ENCODE data around the gene BRIP1.
"Not testable (repeated sequence)": the region's sequence is repeated elsewhere in the genome, so short reads cannot be mapped to it uniquely, and the experiment has no call there.

BRIP1 gene

DNA sequence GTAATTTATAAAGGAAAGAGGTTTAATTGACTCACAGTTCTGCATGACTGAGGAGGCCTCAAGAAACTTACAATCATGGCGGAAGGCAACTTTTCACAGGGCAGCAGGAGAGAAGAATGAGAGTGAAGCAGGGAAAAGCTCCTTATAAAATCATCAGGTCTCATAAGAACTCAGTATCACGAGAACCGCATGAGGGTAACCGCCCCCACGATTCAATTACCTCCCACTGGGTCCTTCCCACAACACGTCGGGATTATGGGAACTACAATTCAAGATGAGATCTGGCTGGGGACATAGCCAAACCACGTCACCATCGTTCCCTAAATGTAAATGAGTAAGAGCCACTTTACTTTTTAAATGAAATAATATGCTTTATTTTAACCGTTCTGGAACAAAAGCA lies 182.4 kb downstream of the BRIP1 start:
- H3K4me1 Mint-ChIP-seq: no peaks in the 10 kb centered on the region
- H3K4me3 Mint-ChIP-seq: no peak overlapping the region
- no peak overlapping the region for H3K27ac Mint-ChIP-seq
- ATAC-seq: no peak
- peaks cover 0 to 2% of the 10 kb centered on the region in 2 donors for H3K9me3 Mint-ChIP-seq
- peaks cover 3% of the 10 kb centered on the region for H3K27me3 Mint-ChIP-seq
- no peak for DNase-seq

GRCh38 chr17:61678339-61678738 lies 185.0 kb downstream of the BRIP1 start:
- H3K4me3 Mint-ChIP-seq: no peak overlapping the region
- H3K27ac Mint-ChIP-seq: no peak overlapping the region
- ATAC-seq: no peak
- peaks cover 9% of the 10 kb centered on the region for H3K27me3 Mint-ChIP-seq
- H3K9me3 Mint-ChIP-seq: peaks cover 0 to 6% of the 10 kb centered on the region in 2 donors
- no peak for DNase-seq
- no peaks in the 10 kb centered on the region for H3K4me1 Mint-ChIP-seq

DNA sequence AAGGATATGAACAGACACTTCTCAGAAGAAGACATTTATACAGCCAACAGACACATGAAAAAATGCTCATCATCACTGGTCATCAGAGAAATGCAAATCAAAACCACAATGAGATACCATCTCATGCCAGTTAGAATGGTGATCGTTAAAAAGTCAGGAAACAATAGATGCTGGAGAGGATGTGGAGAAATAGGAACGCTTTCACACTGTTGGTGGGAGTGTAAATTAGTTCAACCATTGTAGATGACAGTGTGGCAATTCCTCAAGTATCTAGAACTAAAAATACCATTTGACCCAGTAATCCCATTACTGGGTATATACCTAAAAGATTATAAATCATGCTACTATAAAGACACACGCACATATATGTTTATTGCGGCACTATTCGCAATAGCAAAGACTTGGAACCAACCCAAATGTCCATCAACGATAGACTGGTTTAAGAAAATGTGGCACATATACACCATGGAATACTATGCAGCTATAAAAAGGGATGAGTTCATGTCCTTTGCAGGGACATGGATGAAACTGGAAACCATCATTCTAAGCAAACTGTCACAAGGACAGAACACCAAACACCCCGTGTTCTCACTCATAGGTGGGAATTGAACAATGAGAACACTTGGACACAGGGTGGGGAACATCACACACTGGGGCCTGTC lies 186.0 kb downstream of the BRIP1 start:
- not testable (repeated sequence) for ATAC-seq, H3K27ac Mint-ChIP-seq, DNase-seq, H3K4me1 Mint-ChIP-seq, H3K27me3 Mint-ChIP-seq, H3K9me3 Mint-ChIP-seq, H3K4me3 Mint-ChIP-seq

DNA sequence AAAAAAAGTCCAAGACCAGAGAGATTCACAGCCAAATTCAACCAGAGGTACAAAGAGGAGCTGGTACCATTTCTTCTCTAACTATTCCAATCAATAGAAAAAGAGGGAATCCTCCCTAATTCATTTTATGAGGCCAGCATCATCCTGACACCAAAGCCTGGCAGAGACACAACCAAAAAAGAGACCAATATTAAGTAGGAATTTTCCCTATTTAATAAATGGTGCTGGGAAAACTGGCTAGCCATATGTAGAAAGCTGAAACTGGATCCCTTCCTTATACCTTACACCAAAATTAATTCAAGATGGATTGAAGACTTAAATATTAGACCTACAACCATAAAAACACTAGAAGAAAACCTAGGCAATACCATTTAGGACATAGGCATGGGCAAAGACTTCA lies 186.8 kb downstream of the BRIP1 start:
- not testable (repeated sequence) for H3K27ac Mint-ChIP-seq, H3K27me3 Mint-ChIP-seq, ATAC-seq, DNase-seq, H3K9me3 Mint-ChIP-seq, H3K4me3 Mint-ChIP-seq, H3K4me1 Mint-ChIP-seq

DNA sequence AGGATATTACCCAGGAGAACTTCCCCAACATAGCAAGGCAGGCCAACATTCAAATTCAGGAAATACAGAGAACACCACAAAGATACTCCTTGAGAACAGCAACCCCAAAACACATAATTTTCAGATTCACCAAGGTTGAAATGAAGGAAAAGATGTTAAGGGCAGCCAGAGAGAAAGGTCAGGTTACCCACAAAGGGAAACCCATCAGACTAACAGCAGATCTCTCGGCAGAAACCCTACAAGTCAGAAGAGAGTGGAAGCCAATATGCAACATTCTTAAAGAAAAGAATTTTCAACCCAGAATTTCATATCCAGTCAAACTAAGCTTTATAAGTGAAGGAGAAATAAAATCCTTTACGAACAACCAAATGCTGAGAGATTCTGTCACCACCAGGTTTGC lies 188.7 kb downstream of the BRIP1 start:
- not testable (repeated sequence) for H3K4me3 Mint-ChIP-seq, ATAC-seq, DNase-seq, H3K27me3 Mint-ChIP-seq, H3K9me3 Mint-ChIP-seq, H3K4me1 Mint-ChIP-seq, H3K27ac Mint-ChIP-seq

- not testable (repeated sequence) for ATAC-seq, DNase-seq, H3K4me1 Mint-ChIP-seq, H3K9me3 Mint-ChIP-seq, H3K4me3 Mint-ChIP-seq, H3K27ac Mint-ChIP-seq, H3K27me3 Mint-ChIP-seq
These were observed 190.1 kb downstream of the BRIP1 start for GRCh38 chr17:61673019-61673897.

- Mint-ChIP-seq H3K4me1 (no peaks in the 10 kb centered on the region), H3K27ac (no peak overlapping the region), H3K9me3 (peaks cover 0 to 6% of the 10 kb centered on the region in 2 donors), H3K27me3 (peaks cover 9% of the 10 kb centered on the region), H3K4me3 (no peak overlapping the region)
- no peak for ATAC-seq
- no peak for DNase-seq
These were observed 191.2 kb downstream of the BRIP1 start for GRCh38 chr17:61672140-61672539.

- DNase-seq (no peak), ATAC-seq (no peak)
- Mint-ChIP-seq H3K4me3 (no peak overlapping the region), H3K27me3 (peaks cover 4% of the 10 kb centered on the region), H3K27ac (no peak overlapping the region), H3K9me3 (peaks cover 0 to 2% of the 10 kb centered on the region in 2 donors), H3K4me1 (no peaks in the 10 kb centered on the region)
These were observed 192.6 kb downstream of the BRIP1 start for GRCh38 chr17:61670691-61671090.

GRCh38 chr17:61669522-61669921 lies 193.8 kb downstream of the BRIP1 start:
- Mint-ChIP-seq H3K27me3 (no peaks in the 10 kb centered on the region), H3K27ac (no peak overlapping the region), H3K9me3 (no peaks in the 10 kb centered on the region), H3K4me1 (no peaks in the 10 kb centered on the region), H3K4me3 (no peak overlapping the region)
- ATAC-seq (no peak), DNase-seq (no peak)

DNA sequence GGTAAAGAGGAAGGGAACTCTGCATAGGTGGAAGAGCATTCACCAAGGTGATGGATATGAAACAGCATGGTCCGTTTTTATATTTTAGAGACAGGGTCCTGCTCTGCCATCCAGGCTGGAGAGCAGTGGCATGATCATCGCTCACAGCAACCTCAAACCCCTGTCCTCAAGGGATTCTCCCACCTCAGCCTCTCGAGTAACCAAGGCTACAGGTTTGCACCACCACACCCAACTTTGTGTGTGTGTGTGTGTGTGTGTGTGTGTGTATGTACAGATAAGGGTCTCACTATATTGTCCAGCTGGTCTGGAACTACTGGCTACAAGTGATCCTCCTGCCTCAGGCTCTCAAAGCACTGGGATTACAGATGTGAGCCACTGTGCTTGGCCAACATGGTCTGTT lies 194.8 kb downstream of the BRIP1 start:
- Mint-ChIP-seq H3K4me1 (no peaks in the 10 kb centered on the region), H3K9me3 (no peaks in the 10 kb centered on the region), H3K27ac (no peak overlapping the region), H3K4me3 (no peak overlapping the region), H3K27me3 (no peaks in the 10 kb centered on the region)
- DNase-seq (no peak), ATAC-seq (no peak)

GRCh38 chr17:61666406-61667088 lies 196.8 kb downstream of the BRIP1 start:
- H3K27me3 Mint-ChIP-seq: peaks cover 14% of the 10 kb centered on the region
- not testable (repeated sequence) for H3K9me3 Mint-ChIP-seq, DNase-seq

DNA sequence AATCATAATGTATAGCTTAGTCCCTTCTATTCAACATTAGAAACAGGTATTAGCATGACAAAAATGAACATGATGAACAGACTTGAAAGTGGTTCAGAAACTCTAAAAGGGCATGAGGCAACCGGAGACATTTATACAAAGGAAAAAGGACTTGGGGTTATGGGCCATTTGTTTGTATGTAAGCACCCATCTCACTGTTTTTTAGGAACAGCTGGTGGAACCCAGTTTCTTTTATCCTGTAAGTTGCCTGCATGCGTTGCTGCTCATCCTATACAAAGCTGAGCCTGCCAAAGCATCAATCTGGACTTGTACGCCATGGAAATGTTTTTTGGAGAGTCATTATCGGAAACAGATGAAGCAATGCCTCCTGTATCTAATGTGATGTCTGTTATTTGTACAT lies 200.0 kb downstream of the BRIP1 start:
- Mint-ChIP-seq H3K4me1 (no peaks in the 10 kb centered on the region), H3K27me3 (peaks cover 22% of the 10 kb centered on the region), H3K4me3 (no peak overlapping the region), H3K27ac (no peak overlapping the region), H3K9me3 (no peaks in the 10 kb centered on the region)
- DNase-seq (no peak), ATAC-seq (no peak)

More at GRCh38 chr17:61666406-61667088, 196.8 kb downstream of the BRIP1 start:
- H3K4me1 Mint-ChIP-seq, H3K4me3 Mint-ChIP-seq, ATAC-seq, H3K27ac Mint-ChIP-seq: not testable (repeated sequence)

DNA sequence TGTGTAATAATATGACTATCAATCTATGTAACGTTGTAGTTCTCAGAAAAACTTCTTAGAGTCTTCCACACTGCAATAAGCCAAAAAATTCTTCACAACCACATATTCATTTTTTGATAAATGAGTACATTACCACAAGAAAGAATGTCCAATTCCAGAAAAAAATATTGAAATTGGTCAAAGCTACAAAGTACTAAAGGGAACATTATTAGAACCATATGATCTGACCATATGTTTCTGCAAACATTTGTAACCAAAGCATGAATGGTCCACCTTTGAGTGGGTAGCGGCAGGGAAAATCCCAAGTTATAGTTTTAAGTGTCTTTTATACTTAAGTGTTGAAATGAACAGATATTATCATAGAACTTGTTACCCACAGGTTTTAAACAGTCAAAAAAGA lies 200.6 kb downstream of the BRIP1 start:
- Mint-ChIP-seq H3K4me3 (no peak overlapping the region), H3K27me3 (peaks cover 24% of the 10 kb centered on the region), H3K27ac (no peak overlapping the region), H3K4me1 (no peaks in the 10 kb centered on the region), H3K9me3 (no peaks in the 10 kb centered on the region)
- no peak for ATAC-seq
- no peak for DNase-seq

DNA sequence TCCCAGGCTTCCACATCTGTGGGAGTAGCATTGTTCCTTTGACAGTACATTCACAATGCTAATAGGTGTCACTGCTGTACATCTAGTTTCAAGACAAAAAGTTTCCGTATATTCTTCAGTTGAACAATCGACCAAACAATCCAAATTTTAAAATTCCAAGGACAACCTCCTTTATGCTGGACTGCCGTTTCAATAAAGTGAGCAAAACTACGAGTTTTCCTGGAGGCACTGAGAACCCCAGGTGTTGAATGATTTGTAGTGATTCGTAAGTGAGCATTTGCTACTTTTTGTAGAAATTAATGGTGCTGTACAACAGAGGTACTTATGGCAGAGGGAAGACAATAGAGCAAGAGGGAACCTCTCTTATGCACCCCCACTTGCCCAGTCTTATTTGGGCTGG lies 201.1 kb downstream of the BRIP1 start:
- no peaks in the 10 kb centered on the region for H3K9me3 Mint-ChIP-seq
- H3K4me3 Mint-ChIP-seq: no peak overlapping the region
- peaks cover 24% of the 10 kb centered on the region for H3K27me3 Mint-ChIP-seq
- DNase-seq (no peak), ATAC-seq (no peak)
- H3K4me1 Mint-ChIP-seq: no peaks in the 10 kb centered on the region
- H3K27ac Mint-ChIP-seq: no peak overlapping the region

GRCh38 chr17:61660746-61661485 lies 202.4 kb downstream of the BRIP1 start:
- no peaks in the 10 kb centered on the region for H3K9me3 Mint-ChIP-seq
- DNase-seq: no peak
- H3K27me3 Mint-ChIP-seq: peaks cover 24% of the 10 kb centered on the region
- ATAC-seq: no peak
- no peaks in the 10 kb centered on the region for H3K4me1 Mint-ChIP-seq
- no peak overlapping the region for H3K4me3 Mint-ChIP-seq
- H3K27ac Mint-ChIP-seq: no peak overlapping the region
